Dendritic cell treated with granulocyte-macrophage colony-stimulating factor and Interleukin-4, amounts not matched to agents 40 ng/mL and 50 ng/mL, for 4 days (primary cell): Measurements from ENCODE around the gene YTHDF1.

Experiments
- H3K27ac Mint-ChIP-seq: one replicate; pipeline ENCODE4 v1.8.0; 2022; ENCODE audit warnings: mild to moderate bottlenecking, mixed read lengths
- H3K27me3 Mint-ChIP-seq: one replicate; pipeline ENCODE4 v1.8.0; 2022; ENCODE audit warnings: mild to moderate bottlenecking, mixed read lengths
- H3K36me3 Mint-ChIP-seq: one replicate; pipeline ENCODE4 v1.8.0; 2022; ENCODE audit warnings: low read depth, mixed read lengths
- H3K4me1 Mint-ChIP-seq: one replicate; pipeline ENCODE4 v1.8.0; 2022; ENCODE audit warnings: low read depth, mixed read lengths
- H3K4me3 Mint-ChIP-seq: one replicate; pipeline ENCODE4 v1.8.0; 2022; ENCODE audit warnings: mild to moderate bottlenecking, moderate library complexity, mixed read lengths
- H3K9me3 Mint-ChIP-seq: one replicate; pipeline ENCODE4 v1.8.0; 2022; ENCODE audit warnings: mixed read lengths
- intact Hi-C: fragments of 100-400 bp; cut with micrococcal nuclease; formaldehyde crosslinking; loops from one replicate; pipeline ENCODE4 v1.15.0; 2022

YTHDF1 gene

GRCh38 chr20:63186084-63186483, 29.8 kb downstream of the YTHDF1 start:
- Mint-ChIP-seq H3K4me1 (no peaks in the 10 kb centered on the region), H3K27ac (no peak overlapping the region), H3K4me3 (no peak overlapping the region), H3K36me3 (no peaks in the 10 kb centered on the region), H3K27me3 (peaks cover 26% of the 10 kb centered on the region), H3K9me3 (no peaks in the 10 kb centered on the region)
- intact Hi-C loops = no loop called here

- Mint-ChIP-seq H3K27me3 (peaks cover 34% of the 10 kb centered on the region), H3K36me3 (no peaks in the 10 kb centered on the region), H3K27ac (no peak overlapping the region), H3K9me3 (no peaks in the 10 kb centered on the region), H3K4me1 (no peaks in the 10 kb centered on the region), H3K4me3 (no peak overlapping the region)
- intact Hi-C loops = no loop called here
Measured at GRCh38 chr20:63185215-63185796, 30.6 kb downstream of the YTHDF1 start.

GRCh38 chr20:63183422-63184146, 32.3 kb downstream of the YTHDF1 start:
- H3K36me3 Mint-ChIP-seq = no peaks in the 10 kb centered on the region
- intact Hi-C loops = no loop called here
- peaks cover 11% of the 10 kb centered on the region for H3K4me1 Mint-ChIP-seq
- H3K9me3 Mint-ChIP-seq = no peaks in the 10 kb centered on the region
- peaks cover 45% of the 10 kb centered on the region for H3K27me3 Mint-ChIP-seq
- H3K27ac Mint-ChIP-seq = no peak overlapping the region
- no peak overlapping the region for H3K4me3 Mint-ChIP-seq

GRCh38 chr20:63182946-63183415, 33.0 kb downstream of the YTHDF1 start:
- Mint-ChIP-seq H3K27me3 (peaks cover 49% of the 10 kb centered on the region), H3K4me1 (peaks cover 11% of the 10 kb centered on the region), H3K36me3 (no peaks in the 10 kb centered on the region)

GRCh38 chr20:63182425-63182824, 33.5 kb downstream of the YTHDF1 start:
- peaks cover 55% of the 10 kb centered on the region for H3K27me3 Mint-ChIP-seq
- H3K27ac Mint-ChIP-seq = no peak overlapping the region
- no peaks in the 10 kb centered on the region for H3K36me3 Mint-ChIP-seq
- no peaks in the 10 kb centered on the region for H3K9me3 Mint-ChIP-seq
- H3K4me3 Mint-ChIP-seq = no peak overlapping the region
- intact Hi-C loops = no loop called here
- peaks cover 11% of the 10 kb centered on the region for H3K4me1 Mint-ChIP-seq

More at GRCh38 chr20:63182946-63183415, 33.0 kb downstream of the YTHDF1 start:
- intact Hi-C loops = no loop called here
- no peak overlapping the region for H3K4me3 Mint-ChIP-seq
- no peaks in the 10 kb centered on the region for H3K9me3 Mint-ChIP-seq
- no peak overlapping the region for H3K27ac Mint-ChIP-seq

- H3K27me3 Mint-ChIP-seq = peaks cover 67% of the 10 kb centered on the region
- H3K36me3 Mint-ChIP-seq = no peaks in the 10 kb centered on the region
- intact Hi-C loops = no loop called here
- H3K9me3 Mint-ChIP-seq = no peaks in the 10 kb centered on the region
- H3K4me3 Mint-ChIP-seq = no peak overlapping the region
- peaks cover 11% of the 10 kb centered on the region for H3K4me1 Mint-ChIP-seq
- H3K27ac Mint-ChIP-seq = no peak overlapping the region
Measured at GRCh38 chr20:63181226-63181625, 34.7 kb downstream of the YTHDF1 start.

- intact Hi-C loops = no loop called here
Measured at GRCh38 chr20:63180569-63181185, 35.3 kb downstream of the YTHDF1 start.

GRCh38 chr20:63179687-63180568, 36.0 kb downstream of the YTHDF1 start:
- no peaks in the 10 kb centered on the region for H3K9me3 Mint-ChIP-seq
- H3K27ac Mint-ChIP-seq = no peak overlapping the region
- intact Hi-C loops = no loop called here
- no peaks in the 10 kb centered on the region for H3K36me3 Mint-ChIP-seq
- H3K27me3 Mint-ChIP-seq = peaks cover 78% of the 10 kb centered on the region
- peak overlapping the region; percentile 55 for H3K4me3 Mint-ChIP-seq
- H3K4me1 Mint-ChIP-seq = peaks cover 11% of the 10 kb centered on the region

More at GRCh38 chr20:63180569-63181185, 35.3 kb downstream of the YTHDF1 start:
- Mint-ChIP-seq H3K4me1 (peaks cover 11% of the 10 kb centered on the region), H3K27ac (no peak overlapping the region), H3K4me3 (no peak overlapping the region), H3K27me3 (peaks cover 72% of the 10 kb centered on the region), H3K36me3 (no peaks in the 10 kb centered on the region), H3K9me3 (no peaks in the 10 kb centered on the region)

GRCh38 chr20:63178889-63179686, 36.8 kb downstream of the YTHDF1 start:
- no peaks in the 10 kb centered on the region for H3K36me3 Mint-ChIP-seq
- H3K9me3 Mint-ChIP-seq = no peaks in the 10 kb centered on the region
- H3K27me3 Mint-ChIP-seq = peaks cover 83% of the 10 kb centered on the region
- peaks cover 11% of the 10 kb centered on the region for H3K4me1 Mint-ChIP-seq
- H3K4me3 Mint-ChIP-seq = peak overlapping the region; percentile 55
- intact Hi-C loops = no loop called here
- no peak overlapping the region for H3K27ac Mint-ChIP-seq

- no peak overlapping the region for H3K4me3 Mint-ChIP-seq
- no peaks in the 10 kb centered on the region for H3K36me3 Mint-ChIP-seq
- H3K27me3 Mint-ChIP-seq = peaks cover 84% of the 10 kb centered on the region
- no peaks in the 10 kb centered on the region for H3K9me3 Mint-ChIP-seq
- no peak overlapping the region for H3K27ac Mint-ChIP-seq
- H3K4me1 Mint-ChIP-seq = peaks cover 11% of the 10 kb centered on the region
- intact Hi-C loops = no loop called here
Measured at GRCh38 chr20:63178446-63178820, 37.5 kb downstream of the YTHDF1 start.

- Mint-ChIP-seq H3K4me3 (peak overlapping the region; percentile 42), H3K9me3 (no peaks in the 10 kb centered on the region), H3K4me1 (peaks cover 11% of the 10 kb centered on the region), H3K36me3 (no peaks in the 10 kb centered on the region), H3K27me3 (peaks cover 86% of the 10 kb centered on the region), H3K27ac (no peak overlapping the region)
- intact Hi-C loops = no loop called here
Measured at GRCh38 chr20:63177785-63178445, 38.0 kb downstream of the YTHDF1 start.

GRCh38 chr20:63177134-63177784, 38.7 kb downstream of the YTHDF1 start:
- Mint-ChIP-seq H3K4me3 (no peak overlapping the region), H3K27me3 (peaks cover 86% of the 10 kb centered on the region), H3K27ac (no peak overlapping the region), H3K9me3 (no peaks in the 10 kb centered on the region), H3K36me3 (no peaks in the 10 kb centered on the region), H3K4me1 (peaks cover 11% of the 10 kb centered on the region)
- intact Hi-C loops = no loop called here
